ENCODE results near the gene MACROD2.

DNA sequence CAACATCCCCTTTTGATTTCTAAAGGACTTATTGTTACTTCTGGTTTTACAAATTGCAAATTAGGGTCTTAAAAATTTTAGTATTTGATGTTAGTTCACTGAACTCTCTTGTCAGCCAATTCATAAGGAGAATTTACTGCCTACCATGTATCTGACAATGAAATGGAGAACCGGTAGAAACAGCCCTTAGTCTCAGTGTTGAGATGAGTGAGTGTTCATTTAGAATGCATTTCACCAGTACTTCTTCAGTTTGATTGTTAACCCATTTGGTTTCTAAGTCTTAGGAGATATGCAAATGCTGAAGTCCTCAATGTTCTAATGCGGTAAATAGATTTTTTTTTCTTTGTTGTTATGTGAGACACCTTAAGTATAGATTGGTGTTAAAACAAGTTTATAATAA is 958.4 kb downstream of the MACROD2 start:
- no peak for TF ChIP-seq POLR2A (IDR thresholded peaks at IDR 0.05)
- TF ChIP-seq, protein P1, sequence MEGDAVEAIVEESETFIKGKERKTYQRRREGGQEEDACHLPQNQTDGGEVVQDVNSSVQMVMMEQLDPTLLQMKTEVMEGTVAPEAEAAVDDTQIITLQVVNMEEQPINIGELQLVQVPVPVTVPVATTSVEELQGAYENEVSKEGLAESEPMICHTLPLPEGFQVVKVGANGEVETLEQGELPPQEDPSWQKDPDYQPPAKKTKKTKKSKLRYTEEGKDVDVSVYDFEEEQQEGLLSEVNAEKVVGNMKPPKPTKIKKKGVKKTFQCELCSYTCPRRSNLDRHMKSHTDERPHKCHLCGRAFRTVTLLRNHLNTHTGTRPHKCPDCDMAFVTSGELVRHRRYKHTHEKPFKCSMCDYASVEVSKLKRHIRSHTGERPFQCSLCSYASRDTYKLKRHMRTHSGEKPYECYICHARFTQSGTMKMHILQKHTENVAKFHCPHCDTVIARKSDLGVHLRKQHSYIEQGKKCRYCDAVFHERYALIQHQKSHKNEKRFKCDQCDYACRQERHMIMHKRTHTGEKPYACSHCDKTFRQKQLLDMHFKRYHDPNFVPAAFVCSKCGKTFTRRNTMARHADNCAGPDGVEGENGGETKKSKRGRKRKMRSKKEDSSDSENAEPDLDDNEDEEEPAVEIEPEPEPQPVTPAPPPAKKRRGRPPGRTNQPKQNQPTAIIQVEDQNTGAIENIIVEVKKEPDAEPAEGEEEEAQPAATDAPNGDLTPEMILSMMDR (IDR thresholded peaks at IDR 0.05): no peak

Data from tibial nerve (tissue), 3 donors.